Stimulated activated naive CD8-positive, alpha-beta T cell treated with anti-CD3 and anti-CD28 coated beads, Interleukin-15, Interleukin-2, amounts not matched to agents 100 ng/mL and 50 ng/mL, for 24 hours (primary cell): ENCODE results near the gene REST.
A peak's percentile ranks its signal among the peaks of the same experiment; 100 is the strongest.
"Not testable (repeated sequence)": the region's sequence is repeated elsewhere in the genome, so short reads cannot be mapped to it uniquely, and the experiment has no call there.

Experiments used
- H3K27ac Mint-ChIP-seq: one replicate; pipeline ENCODE4 v1.8.0; 2021; ENCODE audit warnings: mild to moderate bottlenecking, mixed read lengths
- H3K27me3 Mint-ChIP-seq: one replicate; pipeline ENCODE4 v1.8.0; 2021; ENCODE audit warnings: mixed read lengths
- H3K36me3 Mint-ChIP-seq: one replicate; pipeline ENCODE4 v1.8.0; 2021; ENCODE audit warnings: low read depth, mixed read lengths
- H3K4me1 Mint-ChIP-seq: one replicate; pipeline ENCODE4 v1.8.0; 2021; ENCODE audit warnings: low read depth, mixed read lengths
- H3K4me3 Mint-ChIP-seq: one replicate; pipeline ENCODE4 v1.8.0; 2021; ENCODE audit warnings: mild to moderate bottlenecking, mixed read lengths
- H3K9me3 Mint-ChIP-seq: one replicate; pipeline ENCODE4 v1.8.0; 2021; ENCODE audit warnings: mixed read lengths

Gene REST, protein sequence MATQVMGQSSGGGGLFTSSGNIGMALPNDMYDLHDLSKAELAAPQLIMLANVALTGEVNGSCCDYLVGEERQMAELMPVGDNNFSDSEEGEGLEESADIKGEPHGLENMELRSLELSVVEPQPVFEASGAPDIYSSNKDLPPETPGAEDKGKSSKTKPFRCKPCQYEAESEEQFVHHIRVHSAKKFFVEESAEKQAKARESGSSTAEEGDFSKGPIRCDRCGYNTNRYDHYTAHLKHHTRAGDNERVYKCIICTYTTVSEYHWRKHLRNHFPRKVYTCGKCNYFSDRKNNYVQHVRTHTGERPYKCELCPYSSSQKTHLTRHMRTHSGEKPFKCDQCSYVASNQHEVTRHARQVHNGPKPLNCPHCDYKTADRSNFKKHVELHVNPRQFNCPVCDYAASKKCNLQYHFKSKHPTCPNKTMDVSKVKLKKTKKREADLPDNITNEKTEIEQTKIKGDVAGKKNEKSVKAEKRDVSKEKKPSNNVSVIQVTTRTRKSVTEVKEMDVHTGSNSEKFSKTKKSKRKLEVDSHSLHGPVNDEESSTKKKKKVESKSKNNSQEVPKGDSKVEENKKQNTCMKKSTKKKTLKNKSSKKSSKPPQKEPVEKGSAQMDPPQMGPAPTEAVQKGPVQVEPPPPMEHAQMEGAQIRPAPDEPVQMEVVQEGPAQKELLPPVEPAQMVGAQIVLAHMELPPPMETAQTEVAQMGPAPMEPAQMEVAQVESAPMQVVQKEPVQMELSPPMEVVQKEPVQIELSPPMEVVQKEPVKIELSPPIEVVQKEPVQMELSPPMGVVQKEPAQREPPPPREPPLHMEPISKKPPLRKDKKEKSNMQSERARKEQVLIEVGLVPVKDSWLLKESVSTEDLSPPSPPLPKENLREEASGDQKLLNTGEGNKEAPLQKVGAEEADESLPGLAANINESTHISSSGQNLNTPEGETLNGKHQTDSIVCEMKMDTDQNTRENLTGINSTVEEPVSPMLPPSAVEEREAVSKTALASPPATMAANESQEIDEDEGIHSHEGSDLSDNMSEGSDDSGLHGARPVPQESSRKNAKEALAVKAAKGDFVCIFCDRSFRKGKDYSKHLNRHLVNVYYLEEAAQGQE

DNA sequence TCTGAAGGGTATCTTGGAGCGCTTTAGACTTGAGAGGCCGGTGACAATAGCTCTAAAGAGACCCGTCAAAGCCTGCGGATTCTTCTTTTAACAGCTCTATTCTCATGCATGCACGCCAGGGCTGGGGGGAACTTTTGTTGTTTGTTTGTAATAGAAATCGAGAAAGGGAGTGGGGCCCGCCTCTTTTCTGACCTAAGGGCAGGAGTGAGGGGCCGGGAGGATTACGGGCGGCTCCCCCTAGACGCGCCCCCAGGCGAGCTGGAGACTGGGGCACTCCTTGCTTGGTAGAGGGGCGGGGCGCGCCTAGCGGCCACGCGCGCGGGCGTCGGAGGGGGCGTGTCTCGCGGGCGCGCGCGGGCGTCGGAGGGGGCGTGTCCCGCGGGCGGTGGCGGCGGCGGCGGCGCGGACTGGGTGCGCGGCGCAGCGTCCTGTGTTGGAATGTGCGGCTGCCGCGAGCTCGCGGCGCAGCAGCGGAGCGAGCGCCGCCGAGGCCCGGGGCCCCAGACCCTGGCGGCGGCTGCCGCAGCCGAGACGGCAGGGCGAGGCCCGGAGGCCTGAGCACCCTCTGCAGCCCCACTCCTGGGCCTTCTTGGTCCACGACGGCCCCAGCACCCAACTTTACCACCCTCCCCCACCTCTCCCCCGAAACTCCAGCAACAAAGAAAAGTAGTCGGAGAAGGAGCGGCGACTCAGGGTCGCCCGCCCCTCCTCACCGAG, at the start of gene REST:
Gene REST, plus strand, starts transcription at position 412 of the 717 bp plus-strand sequence. CDS start 2,739 bp downstream, outside the sequence.
- Mint-ChIP-seq H3K36me3 (peaks cover 15% of the 10 kb centered on the region), H3K27me3 (peaks cover 5% of the 10 kb centered on the region), H3K27ac (peak within 1 kb of the TSS; percentile 76), H3K4me3 (peak within 1 kb of the TSS; percentile 87), H3K4me1 (peaks cover 49% of the 10 kb centered on the region), H3K9me3 (no peaks in the 10 kb centered on the region)

DNA sequence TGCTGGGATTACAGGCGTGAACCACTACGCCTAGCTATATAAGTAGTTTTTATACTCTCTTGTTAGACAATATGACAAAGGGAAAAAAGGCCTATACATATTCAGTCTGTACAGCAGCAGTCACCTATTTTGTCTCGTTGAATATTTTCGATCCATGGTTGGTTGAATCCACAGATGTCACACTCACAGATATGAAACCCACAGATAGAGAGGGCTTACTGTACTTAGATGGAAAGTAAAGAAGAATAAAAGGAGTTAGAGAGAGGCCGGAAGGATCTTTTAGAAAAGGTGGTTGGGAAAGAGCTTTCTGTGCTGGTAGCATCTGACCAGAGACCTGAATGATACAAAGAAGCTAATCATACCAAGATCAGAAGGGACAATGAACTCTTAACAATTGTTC, 47.9 kb upstream of the REST start:
- Mint-ChIP-seq H3K4me3 (no peak overlapping the region), H3K27ac (no peak overlapping the region), H3K9me3 (no peaks in the 10 kb centered on the region), H3K36me3 (no peaks in the 10 kb centered on the region), H3K27me3 (peaks cover 5% of the 10 kb centered on the region), H3K4me1 (peaks cover 14% of the 10 kb centered on the region)

DNA sequence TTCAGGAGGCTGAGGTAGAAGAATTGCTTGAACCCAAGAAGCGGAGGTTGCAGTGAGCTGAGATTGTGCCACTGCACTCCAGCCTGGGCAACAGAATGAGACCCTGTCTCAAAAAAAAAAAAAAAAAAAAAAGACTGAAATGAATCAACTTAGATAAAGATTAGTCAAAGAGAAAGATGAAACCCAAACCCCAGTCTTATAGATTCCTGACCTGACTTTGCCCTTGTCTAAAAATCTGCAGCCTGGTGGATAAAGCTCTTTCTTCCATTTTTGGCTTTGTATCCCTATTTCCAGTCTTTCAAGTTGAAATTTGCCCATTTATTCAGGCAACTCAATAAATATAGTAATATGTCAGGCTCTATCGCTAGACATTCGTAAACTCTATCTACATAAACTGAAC, 46.9 kb upstream of the REST start:
- Mint-ChIP-seq H3K9me3 (no peaks in the 10 kb centered on the region), H3K36me3 (no peaks in the 10 kb centered on the region), H3K4me1 (peaks cover 14% of the 10 kb centered on the region), H3K4me3 (no peak overlapping the region), H3K27me3 (peaks cover 5% of the 10 kb centered on the region), H3K27ac (no peak overlapping the region)

DNA sequence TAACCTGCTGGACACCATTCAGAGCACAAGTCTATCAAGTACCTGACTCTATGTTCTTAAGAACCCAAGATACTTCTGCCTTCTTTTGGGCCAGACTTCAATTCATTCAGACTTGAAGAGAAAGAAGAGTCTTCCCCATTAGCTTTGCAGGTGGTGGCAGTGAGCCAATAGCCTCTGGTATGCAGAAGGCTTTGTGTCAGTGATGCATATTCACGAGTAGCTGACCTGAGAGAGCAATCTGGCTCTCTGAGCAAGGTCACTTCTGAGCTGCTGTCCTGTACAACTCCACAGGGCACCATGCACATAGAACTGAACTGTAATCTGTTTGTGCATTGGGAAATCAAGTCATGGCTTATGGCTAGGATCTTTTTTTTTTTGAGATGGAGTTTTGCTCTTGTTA, 46.3 kb upstream of the REST start:
- Mint-ChIP-seq H3K4me3 (no peak overlapping the region), H3K9me3 (no peaks in the 10 kb centered on the region), H3K36me3 (no peaks in the 10 kb centered on the region), H3K4me1 (peaks cover 14% of the 10 kb centered on the region), H3K27ac (no peak overlapping the region), H3K27me3 (peaks cover 5% of the 10 kb centered on the region)

DNA sequence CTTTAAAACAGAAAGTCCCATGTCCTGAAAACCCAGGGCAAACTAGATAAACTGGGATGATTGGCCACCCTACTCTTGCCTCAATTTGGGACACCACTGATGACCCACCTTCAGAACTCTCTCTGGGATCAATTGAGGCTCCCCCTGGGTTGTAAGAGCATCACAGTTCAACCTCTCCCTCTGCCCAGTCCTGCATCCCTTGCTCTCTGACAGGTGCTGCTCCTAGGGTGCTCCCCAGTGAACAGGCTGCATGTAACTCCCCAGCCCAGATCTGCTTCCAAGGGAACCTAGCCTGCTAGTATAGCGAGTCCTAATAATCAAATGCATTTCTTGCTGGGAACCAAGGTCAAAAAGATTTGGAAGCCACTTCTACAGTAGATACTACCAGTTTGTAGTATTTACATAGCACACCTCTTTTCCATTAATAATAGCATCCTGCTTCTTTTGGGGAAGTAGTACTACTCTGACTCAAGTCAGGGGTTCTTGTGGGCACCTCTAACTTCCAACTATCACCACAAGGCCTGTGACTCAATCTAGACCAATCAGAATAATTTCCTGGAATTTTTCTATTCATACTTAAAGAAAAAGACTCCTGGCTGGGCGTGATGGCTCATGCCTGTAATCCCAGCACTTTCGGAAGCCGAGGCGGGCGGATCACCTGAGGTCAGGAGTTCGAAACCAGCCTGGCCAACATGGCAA, 44.1 kb upstream of the REST start:
- H3K36me3 Mint-ChIP-seq, result no peaks in the 10 kb centered on the region
- peaks cover 14% of the 10 kb centered on the region for H3K4me1 Mint-ChIP-seq
- H3K9me3 Mint-ChIP-seq, result no peaks in the 10 kb centered on the region
- H3K27ac Mint-ChIP-seq, result no peak overlapping the region
- no peak overlapping the region for H3K4me3 Mint-ChIP-seq
- H3K27me3 Mint-ChIP-seq, result peaks cover 5% of the 10 kb centered on the region

DNA sequence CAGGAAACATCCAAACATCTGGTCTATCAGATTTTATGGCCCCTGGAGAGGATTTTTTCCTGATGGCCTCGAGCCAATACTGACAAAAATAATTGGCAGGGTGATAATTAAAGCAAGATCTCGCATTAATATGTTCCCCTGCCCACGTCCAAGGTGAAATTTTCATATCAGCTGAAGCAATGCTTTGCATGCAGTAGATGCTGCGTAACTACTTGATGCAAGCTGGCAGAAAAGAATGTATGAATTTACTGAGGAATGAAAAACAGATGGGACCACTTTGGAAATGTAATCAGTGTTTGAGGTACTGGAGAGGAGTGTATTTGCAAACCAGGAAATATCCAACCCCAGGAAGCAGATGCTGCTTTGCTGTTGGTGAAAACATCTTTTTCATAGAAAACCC, 36.8 kb upstream of the REST start:
- H3K4me1 Mint-ChIP-seq, result peaks cover 9% of the 10 kb centered on the region
- H3K27ac Mint-ChIP-seq, result no peak overlapping the region
- no peaks in the 10 kb centered on the region for H3K27me3 Mint-ChIP-seq
- H3K4me3 Mint-ChIP-seq, result no peak overlapping the region
- no peaks in the 10 kb centered on the region for H3K9me3 Mint-ChIP-seq
- H3K36me3 Mint-ChIP-seq, result no peaks in the 10 kb centered on the region

DNA sequence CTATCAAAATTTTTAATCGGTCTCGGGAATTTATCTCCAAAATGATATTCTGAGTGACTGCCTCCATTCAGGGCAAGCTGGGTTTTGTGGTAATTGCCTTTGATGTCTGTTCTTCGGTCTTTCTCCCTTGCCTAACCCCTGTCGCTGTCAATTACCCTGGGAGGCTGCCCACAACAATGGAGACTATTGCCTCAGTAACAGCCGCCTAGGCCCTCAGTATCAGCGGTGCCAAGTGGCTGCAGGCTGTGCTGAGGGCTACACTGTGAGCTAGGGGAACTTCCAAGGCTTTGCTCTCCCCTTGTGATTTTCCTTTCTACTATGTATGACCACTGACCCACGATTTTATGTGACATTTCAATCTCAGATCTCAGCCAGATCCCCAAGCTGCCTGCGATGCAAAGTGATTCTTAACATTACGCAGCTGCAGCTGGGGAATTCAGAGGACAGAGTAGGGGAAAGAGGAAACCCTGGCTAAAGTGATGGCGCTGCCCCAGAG, 36.3 kb upstream of the REST start:
- Mint-ChIP-seq H3K36me3 (no peaks in the 10 kb centered on the region), H3K9me3 (no peaks in the 10 kb centered on the region), H3K4me1 (peaks cover 9% of the 10 kb centered on the region), H3K27ac (no peak overlapping the region), H3K4me3 (no peak overlapping the region), H3K27me3 (no peaks in the 10 kb centered on the region)

DNA sequence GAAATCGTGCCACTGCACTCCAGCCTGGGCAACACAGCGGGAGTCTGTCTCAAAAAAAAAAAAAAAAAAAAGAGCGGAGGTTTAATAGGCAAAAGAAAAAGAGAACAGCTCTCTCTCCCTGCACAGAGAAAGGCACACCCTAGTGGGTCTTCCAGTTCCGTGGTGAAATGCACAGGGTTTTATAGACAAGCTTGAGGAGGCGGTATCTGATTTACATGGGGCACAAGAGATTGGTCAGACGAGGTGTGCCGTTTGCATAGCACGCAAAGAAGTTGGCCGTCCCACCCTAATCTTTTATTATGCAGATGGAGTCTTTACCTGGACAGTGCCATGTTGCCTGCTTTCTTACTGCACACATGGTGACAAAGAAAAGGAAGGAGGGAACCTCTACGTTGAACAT, 33.5 kb upstream of the REST start:
- Mint-ChIP-seq H3K27ac (no peak overlapping the region), H3K9me3 (no peaks in the 10 kb centered on the region), H3K4me3 (no peak overlapping the region), H3K27me3 (no peaks in the 10 kb centered on the region), H3K4me1 (peaks cover 9% of the 10 kb centered on the region), H3K36me3 (no peaks in the 10 kb centered on the region)

DNA sequence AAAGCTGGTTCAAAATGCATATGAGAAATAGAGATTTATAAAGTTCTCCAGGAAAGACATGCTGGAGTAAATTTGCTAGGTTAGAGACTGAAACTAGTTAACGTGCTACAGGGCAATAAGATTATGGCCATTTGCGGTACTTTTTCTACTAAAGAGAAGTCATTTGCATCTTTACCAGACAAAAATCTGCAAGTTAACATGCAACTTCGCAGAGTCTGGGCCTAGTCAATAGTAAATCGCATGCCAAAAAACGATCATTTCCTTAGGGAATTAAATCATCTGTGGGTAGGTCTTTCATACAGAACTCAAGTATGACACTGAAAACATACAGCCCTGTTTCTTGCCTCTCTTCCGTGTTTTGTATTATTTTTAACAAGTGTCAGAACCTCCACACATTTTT, 32.8 kb upstream of the REST start:
- no peaks in the 10 kb centered on the region for H3K36me3 Mint-ChIP-seq
- H3K4me1 Mint-ChIP-seq, result peaks cover 9% of the 10 kb centered on the region
- H3K27me3 Mint-ChIP-seq, result no peaks in the 10 kb centered on the region
- H3K27ac Mint-ChIP-seq, result no peak overlapping the region
- H3K4me3 Mint-ChIP-seq, result no peak overlapping the region
- H3K9me3 Mint-ChIP-seq, result no peaks in the 10 kb centered on the region

DNA sequence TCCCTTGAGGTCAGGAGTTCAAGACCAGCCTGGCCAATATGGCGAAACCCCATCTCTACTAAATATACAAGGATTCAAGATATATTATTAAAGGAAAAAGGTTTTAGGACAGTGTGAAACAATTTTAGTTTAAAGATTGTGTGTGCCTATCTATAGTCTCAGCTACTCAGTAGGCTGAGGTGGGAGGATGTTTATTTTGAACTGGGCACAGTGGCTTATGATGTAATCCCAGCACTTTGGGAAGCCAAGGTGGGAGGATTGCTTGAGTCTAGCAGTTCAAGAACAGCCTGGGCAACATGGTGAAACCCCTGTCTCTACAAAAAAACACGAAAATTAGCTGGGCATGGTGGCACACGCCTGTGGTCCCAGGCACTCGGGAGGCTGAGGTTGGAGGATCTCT, 31.4 kb upstream of the REST start:
- H3K4me3 Mint-ChIP-seq, result no peak overlapping the region
- no peaks in the 10 kb centered on the region for H3K36me3 Mint-ChIP-seq
- H3K9me3 Mint-ChIP-seq, result no peaks in the 10 kb centered on the region
- H3K4me1 Mint-ChIP-seq, result peaks cover 5% of the 10 kb centered on the region
- no peaks in the 10 kb centered on the region for H3K27me3 Mint-ChIP-seq
- H3K27ac Mint-ChIP-seq, result no peak overlapping the region

DNA sequence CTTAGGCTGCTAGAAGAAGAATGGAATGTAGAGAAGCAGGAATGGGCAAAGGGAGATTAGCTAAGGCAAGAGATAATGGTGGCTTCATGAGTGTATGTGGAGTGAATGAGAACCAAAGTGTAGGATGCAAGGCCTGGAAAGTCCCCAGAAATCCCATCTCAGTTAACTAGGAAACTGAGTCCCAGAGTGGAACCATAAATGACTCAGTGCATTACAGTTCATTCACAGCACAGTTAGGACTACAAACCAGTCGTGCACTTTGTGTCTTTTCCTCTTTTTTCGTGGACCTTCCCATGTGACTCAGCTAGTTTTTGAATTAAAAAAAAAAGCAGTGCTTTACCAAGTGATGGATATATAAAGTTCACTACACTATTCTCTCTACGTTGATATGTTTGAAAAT, 27.7 kb upstream of the REST start:
- H3K4me1 Mint-ChIP-seq, result no peaks in the 10 kb centered on the region
- no peaks in the 10 kb centered on the region for H3K9me3 Mint-ChIP-seq
- no peak overlapping the region for H3K27ac Mint-ChIP-seq
- H3K27me3 Mint-ChIP-seq, result peaks cover 4% of the 10 kb centered on the region
- H3K36me3 Mint-ChIP-seq, result no peaks in the 10 kb centered on the region
- H3K4me3 Mint-ChIP-seq, result no peak overlapping the region

DNA sequence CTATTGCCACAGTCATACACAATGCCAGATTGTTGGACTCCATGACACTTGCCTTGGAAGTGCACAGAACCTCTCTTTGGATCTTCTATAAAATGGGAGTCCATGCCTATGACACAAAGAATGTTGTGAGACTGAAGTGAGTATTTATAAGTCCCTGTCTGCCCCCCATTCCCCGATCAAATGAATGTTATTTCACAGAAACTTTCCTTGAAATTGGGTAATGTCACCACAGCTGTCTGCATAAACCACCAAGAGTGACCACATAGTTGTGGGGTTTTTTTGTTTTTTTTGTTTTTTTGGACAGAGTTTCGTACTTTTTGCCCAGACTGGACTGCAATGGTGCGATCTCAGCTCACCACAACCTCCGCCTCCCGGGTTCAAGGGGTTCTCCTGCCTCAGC, 27.1 kb upstream of the REST start:
- Mint-ChIP-seq H3K4me1 (no peaks in the 10 kb centered on the region), H3K27ac (no peak overlapping the region), H3K4me3 (no peak overlapping the region), H3K36me3 (no peaks in the 10 kb centered on the region), H3K9me3 (no peaks in the 10 kb centered on the region), H3K27me3 (peaks cover 4% of the 10 kb centered on the region)

DNA sequence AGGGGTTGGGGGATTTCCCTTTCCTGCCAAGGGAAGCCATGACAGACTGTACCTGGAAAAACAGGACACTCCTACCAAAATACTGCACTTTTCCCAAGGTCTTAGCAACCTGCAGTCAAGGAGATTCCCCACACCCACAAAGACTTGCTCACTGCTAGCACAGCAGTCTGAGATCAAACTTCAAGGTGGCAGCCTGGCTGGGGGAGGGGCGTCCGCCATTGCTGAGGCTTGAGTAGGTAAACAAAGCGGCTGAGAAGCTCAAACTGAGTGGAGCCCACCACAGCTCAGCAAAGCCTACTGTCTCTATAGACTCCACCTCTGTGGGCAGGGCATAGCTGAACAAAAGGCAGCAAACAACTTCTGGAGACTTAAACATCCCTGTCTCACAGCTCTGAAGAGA, 23.2 kb upstream of the REST start:
- not testable (repeated sequence) for H3K27ac Mint-ChIP-seq, H3K36me3 Mint-ChIP-seq, H3K4me1 Mint-ChIP-seq, H3K9me3 Mint-ChIP-seq, H3K4me3 Mint-ChIP-seq
- H3K27me3 Mint-ChIP-seq, result peaks cover 22% of the 10 kb centered on the region

DNA sequence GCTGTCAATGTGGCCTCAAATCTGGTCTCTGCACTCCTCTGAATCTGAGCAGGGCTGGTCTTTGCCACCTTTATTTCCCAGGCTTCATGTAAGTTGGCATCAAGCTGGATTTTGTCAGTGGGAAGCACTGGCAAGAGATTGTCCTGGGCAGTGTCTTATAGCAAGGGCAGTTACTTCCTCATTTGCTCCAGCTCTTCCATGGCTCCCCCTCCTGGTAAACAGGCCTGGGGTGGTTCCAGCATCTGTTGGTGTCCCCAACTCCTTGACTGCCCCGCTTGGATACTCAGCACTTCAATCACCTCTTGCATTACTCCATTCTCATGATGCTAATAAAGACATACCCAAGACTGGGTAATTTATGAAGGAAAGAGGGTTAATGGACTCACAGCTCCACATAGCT, 15.0 kb upstream of the REST start:
- Mint-ChIP-seq H3K27ac (no peak overlapping the region), H3K9me3 (no peaks in the 10 kb centered on the region), H3K4me3 (no peak overlapping the region), H3K36me3 (no peaks in the 10 kb centered on the region), H3K4me1 (no peaks in the 10 kb centered on the region), H3K27me3 (peaks cover 6% of the 10 kb centered on the region)
